ENCODE measurements around the gene FASN.

FASN gene

GRCh38 chr17:82086941-82087906, 10.8 kb downstream of the FASN start:
- DNase-seq, result no peak

- DNase-seq, result no peak
Measured at GRCh38 chr17:82085931-82086764, 11.9 kb downstream of the FASN start.

- DNase-seq, result no peak
Measured at GRCh38 chr17:82085031-82085861, 12.8 kb downstream of the FASN start.

GRCh38 chr17:82084373-82085030, 13.5 kb downstream of the FASN start:
- DNase-seq, result no peak

- DNase-seq, result no peak
Measured at GRCh38 chr17:82083533-82084359, 14.3 kb downstream of the FASN start.

- DNase-seq, result no peak
Measured at GRCh38 chr17:82083009-82083408, 15.0 kb downstream of the FASN start.

- DNase-seq, result no peak
Measured at GRCh38 chr17:82082456-82082855, 15.6 kb downstream of the FASN start.

- DNase-seq, result no peak
Measured at GRCh38 chr17:82081966-82082365, 16.1 kb downstream of the FASN start.

GRCh38 chr17:82081546-82081945, 16.5 kb downstream of the FASN start:
- no peak for DNase-seq

- no peak for DNase-seq
Measured at GRCh38 chr17:82080789-82081464, 17.1 kb downstream of the FASN start.

- DNase-seq, result no peak
Measured at GRCh38 chr17:82080048-82080788, 17.8 kb downstream of the FASN start.

- DNase-seq, result no peak
Measured at GRCh38 chr17:82079001-82079677, 18.9 kb downstream of the FASN start.

- no peak for DNase-seq
Measured at GRCh38 chr17:82078433-82078832, 19.6 kb downstream of the FASN start.

GRCh38 chr17:82077617-82078358, 20.2 kb downstream of the FASN start:
- no peak for DNase-seq

- no peak for DNase-seq
Measured at GRCh38 chr17:82076785-82077591, 21.0 kb downstream of the FASN start.

- no peak for DNase-seq
Measured at GRCh38 chr17:82076018-82076784, 21.8 kb downstream of the FASN start.

- DNase-seq, result no peak
Measured at GRCh38 chr17:82073446-82073845, 24.6 kb downstream of the FASN start.

Measured in amniotic stem cell (primary cell).